GM11168 (cell line): ENCODE results near the gene FBXO22.
"Not testable (repeated sequence)": the region's sequence is repeated elsewhere in the genome, so short reads cannot be mapped to it uniquely, and the experiment has no call there.

ENCODE experiments used
- in situ Hi-C: fragments of 300-500 bp; cut with MboI; formaldehyde crosslinking; loops from one replicate; pipeline ENCODE4 v1.12.0; 2022; ENCODE audit warnings: low sequenced_read_pairs; ENCODE audit not compliant: unreplicated experiment

FBXO22 gene

GRCh38 chr15:75903331-75904239, at the start of gene FBXO22:
TSS of gene FBXO22 (plus strand) at chr15:75903878. CDS start at chr15:75903964, 86 bp downstream.
- in situ Hi-C loops = no loop called here

GRCh38 chr15:75857886-75858285, 45.8 kb upstream of the FBXO22 start:
- in situ Hi-C loops = no loop called here

GRCh38 chr15:75861750-75862402, 41.8 kb upstream of the FBXO22 start:
- in situ Hi-C loops = no loop called here

- in situ Hi-C loops = no loop called here
Observed at GRCh38 chr15:75862796-75863195, 40.9 kb upstream of the FBXO22 start.

DNA sequence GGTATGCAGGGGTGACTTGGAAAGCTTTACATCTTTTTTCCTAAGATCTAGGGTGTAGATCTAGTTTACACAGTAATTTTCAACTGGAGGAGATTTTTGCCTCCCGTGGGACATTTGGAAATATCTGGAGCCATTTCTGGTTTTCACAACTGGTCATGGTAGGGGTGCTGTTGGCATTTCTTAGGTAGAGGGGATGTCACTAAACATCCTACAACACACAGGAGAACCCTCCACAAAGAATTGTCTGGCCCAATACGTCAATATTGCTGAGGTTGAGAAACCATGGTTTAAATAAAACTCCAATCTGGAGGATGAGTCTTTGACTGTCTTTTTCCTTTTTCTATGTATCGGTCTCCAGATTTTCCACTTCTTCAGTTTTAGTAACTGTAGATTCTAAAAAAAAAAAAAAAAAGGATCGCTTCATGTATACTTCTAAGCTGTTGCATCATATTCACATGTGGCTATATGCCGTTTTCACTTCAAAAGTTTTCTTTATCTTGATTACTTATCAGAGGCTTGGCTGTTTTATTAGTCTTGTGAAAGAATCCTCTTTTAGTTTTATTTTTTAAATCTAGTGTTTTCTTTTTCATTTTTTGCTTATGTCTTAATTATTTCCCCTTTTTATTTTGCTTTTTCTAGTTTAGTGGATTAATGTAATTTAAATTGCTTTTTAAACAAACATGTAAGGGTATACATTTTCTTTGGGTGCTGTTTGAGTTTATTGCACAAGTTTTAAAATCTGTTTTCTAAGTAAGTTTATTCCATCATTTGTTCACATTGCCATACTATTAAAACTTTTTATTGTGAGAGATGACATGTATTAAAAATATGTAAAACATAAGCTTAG, 39.2 kb upstream of the FBXO22 start:
- in situ Hi-C loops = no loop called here

- in situ Hi-C loops = not testable (repeated sequence)
Observed at GRCh38 chr15:75866045-75866444, 37.6 kb upstream of the FBXO22 start.

DNA sequence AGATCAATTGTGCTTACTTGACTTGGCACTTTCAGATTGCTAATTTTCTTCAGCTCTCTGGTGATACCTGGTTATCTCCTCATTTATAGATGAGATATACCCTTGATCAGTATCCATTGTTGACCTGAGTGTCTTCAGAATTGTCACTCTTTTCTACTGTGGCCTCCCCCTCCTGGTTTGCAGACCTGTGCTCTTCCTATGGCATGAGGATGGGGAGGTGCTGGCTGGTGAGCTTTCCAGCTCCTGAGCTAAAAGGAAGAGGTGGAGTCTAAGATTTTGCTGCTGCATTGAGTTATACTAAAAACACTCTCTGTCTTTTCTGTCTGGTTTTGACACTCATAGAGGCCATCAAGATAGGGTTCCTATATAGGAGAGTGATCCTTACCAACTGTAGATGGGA, 36.8 kb upstream of the FBXO22 start:
- in situ Hi-C loops = no loop called here

DNA sequence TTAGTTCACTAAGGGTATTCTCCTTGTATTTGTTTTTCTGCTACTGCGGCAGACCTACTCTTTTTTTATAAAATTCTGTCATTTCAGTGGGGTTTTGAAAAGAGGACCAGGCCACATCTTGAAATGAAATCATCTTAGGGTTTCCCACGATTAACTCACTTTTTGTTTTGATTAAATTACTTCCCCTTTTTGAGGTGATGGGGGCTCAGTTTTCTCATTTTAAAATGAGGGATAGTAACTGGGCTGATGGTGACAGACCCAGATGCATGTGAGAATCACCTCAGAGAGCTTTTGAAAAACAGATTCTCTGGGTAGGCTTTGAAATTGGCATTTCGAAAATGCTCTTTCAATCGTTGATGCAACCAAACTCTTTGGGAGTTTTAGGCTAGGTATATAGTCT, 36.2 kb upstream of the FBXO22 start:
- in situ Hi-C loops = no loop called here

DNA sequence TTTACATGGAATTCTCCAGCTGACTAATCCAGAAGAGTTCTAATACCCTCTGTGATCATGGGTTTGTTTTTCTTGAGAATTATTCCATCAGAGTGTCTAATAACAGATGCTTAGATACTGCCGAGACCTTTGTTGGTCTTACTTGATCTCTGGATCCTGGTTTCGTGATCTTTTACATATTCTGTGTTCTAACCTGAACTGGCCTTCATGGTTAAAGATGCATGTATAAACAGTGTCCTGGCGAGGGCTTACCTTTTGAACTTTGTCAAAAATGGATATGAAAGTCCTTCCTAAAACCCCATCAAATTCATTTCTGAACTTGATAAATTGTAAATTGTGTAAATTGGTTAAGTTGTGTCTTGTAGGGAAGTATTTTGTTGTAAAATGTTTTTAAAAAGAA, 35.7 kb upstream of the FBXO22 start:
- in situ Hi-C loops = no loop called here

- in situ Hi-C loops = no loop called here
Observed at GRCh38 chr15:75869446-75869845, 34.2 kb upstream of the FBXO22 start.

DNA sequence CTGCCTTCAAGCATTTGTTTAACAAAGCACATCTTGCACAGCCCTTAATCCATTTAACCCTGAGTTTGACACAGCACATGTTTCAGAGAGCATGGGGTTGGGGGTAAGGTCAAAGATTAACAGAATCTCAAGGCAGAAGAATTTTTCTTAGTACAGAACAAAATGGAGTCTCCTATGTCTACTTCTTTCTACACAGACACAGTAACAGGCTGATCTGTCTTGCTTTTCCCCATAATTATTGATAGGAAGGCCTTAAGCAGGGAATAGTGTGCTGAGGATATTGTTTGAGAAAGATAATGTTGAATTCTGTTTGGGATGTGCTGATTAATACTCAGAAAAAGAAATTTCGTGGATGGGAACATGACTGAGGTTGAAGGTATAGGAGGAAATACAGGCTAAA, 32.1 kb upstream of the FBXO22 start:
- in situ Hi-C loops = not testable (repeated sequence)

GRCh38 chr15:75872403-75872990, 31.2 kb upstream of the FBXO22 start:
- in situ Hi-C loops = no loop called here

DNA sequence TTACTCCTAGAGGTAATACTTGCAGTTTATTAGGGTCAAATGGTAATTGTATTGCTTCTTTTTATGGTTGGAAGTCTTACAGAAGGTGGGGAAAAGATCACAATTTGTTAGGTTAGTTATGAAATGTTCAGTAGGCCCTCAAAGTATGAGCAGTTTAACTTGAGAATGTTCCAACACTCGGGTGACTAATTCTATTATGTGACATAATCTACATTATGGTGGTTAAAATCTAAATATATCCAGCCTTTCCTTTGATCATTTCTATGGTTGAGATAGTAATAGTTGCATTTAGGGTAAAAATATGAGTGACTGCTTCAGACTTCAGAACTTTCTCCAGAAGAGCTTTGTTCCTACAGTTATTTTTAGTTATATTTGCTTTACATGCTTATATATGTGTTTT, 19.6 kb upstream of the FBXO22 start:
- in situ Hi-C loops = no loop called here

GRCh38 chr15:75887178-75887577, 16.5 kb upstream of the FBXO22 start:
- in situ Hi-C loops = loop anchor here (5.0 kb wide), 1 partner anchor 35 kb away; no protein-coding TSS in a partner anchor

- in situ Hi-C loops = no loop called here
Observed at GRCh38 chr15:75891895-75892294, 11.8 kb upstream of the FBXO22 start.

DNA sequence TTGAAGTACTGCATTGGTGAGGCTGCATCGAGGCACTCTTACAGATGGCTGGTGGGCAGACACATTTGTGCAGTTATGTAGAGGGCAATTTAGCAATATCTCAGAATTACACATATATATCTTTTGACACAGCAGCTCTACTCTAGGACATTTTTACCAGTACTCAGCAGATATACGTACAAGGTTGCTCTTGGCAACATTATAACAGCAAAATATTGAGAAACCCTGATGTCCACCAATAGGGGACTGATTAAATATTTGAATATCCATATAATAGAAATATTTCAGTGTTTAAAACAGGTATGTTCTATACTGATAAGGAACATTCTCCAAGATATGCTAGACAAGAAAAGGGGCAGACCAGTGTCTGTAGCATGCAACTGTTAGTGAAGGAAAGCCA, 7.9 kb upstream of the FBXO22 start:
- in situ Hi-C loops = no loop called here

GRCh38 chr15:75900577-75900976, 3.1 kb upstream of the FBXO22 start:
- in situ Hi-C loops = no loop called here

GRCh38 chr15:75902129-75902557, 1.5 kb upstream of the FBXO22 start:
- in situ Hi-C loops = no loop called here

GRCh38 chr15:75905231-75905630, 1.6 kb downstream of the FBXO22 start:
- in situ Hi-C loops = no loop called here

- in situ Hi-C loops = not testable (repeated sequence)
Observed at GRCh38 chr15:75910355-75910754, 6.7 kb downstream of the FBXO22 start.
